ENCODE results near the gene SFN. TPM values are rescaled to one million over a fixed set of nuclear protein-coding genes. Genes with fewer than 3 reads are reported as not detected.
"Not testable (repeated sequence)": the region's sequence is repeated elsewhere in the genome, so short reads cannot be mapped to it uniquely, and the experiment has no call there.

The SFN gene
- total and polyA plus RNA-seq, 5 donors from 2014 or later = 1.3 TPM; not detected in 4

DNA sequence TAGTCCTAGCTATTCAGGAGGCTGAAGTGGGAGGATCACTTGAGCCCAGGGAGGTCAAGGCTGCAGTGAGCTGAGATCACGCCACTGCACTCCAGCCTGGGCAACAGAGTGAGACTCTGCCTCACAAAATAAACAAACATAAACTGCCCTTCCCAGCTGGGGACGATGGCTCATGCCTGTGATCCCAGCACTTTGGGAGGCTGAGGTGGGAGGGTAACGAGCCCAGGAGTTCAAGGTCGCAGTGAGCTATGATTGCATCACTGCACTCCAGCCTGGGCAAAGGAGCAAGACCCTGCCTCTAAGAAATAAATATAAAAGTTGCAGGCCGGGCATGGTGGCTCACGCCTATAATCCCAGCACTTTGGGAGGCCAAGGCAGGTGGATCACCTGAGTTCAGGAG lies 18.7 kb downstream of the SFN start:
- H3K9me3 Mint-ChIP-seq; H3K27me3 ChIP-seq (ENCODE audit: control insufficient read depth, insufficient read depth, low read length); H3K27ac ChIP-seq (ENCODE audit: insufficient read depth, low read length, poor library complexity, severe bottlenecking); DNase-seq; H3K27ac Mint-ChIP-seq; H3K4me3 Mint-ChIP-seq; ATAC-seq (ENCODE audit: low read depth in 2 of 2); H3K4me3 ChIP-seq (ENCODE audit: low read depth, low read length); H3K4me1 ChIP-seq (ENCODE audit: control insufficient read depth, insufficient read depth, low read length, poor library complexity, severe bottlenecking); H3K9me3 ChIP-seq (ENCODE audit: control insufficient read depth in 2 of 2, low read length in 2 of 2); H3K27me3 Mint-ChIP-seq: not testable (repeated sequence)
- Mint-ChIP-seq H3K4me1 (peaks cover 0 to 18% (median 4%) of the 10 kb centered on the region in 4 donors), H3K36me3 (peaks cover 35% of the 10 kb centered on the region)
- peaks cover 77% of the 10 kb centered on the region for H3K36me3 ChIP-seq (ENCODE audit: control insufficient read depth, insufficient read depth, low read length)

DNA sequence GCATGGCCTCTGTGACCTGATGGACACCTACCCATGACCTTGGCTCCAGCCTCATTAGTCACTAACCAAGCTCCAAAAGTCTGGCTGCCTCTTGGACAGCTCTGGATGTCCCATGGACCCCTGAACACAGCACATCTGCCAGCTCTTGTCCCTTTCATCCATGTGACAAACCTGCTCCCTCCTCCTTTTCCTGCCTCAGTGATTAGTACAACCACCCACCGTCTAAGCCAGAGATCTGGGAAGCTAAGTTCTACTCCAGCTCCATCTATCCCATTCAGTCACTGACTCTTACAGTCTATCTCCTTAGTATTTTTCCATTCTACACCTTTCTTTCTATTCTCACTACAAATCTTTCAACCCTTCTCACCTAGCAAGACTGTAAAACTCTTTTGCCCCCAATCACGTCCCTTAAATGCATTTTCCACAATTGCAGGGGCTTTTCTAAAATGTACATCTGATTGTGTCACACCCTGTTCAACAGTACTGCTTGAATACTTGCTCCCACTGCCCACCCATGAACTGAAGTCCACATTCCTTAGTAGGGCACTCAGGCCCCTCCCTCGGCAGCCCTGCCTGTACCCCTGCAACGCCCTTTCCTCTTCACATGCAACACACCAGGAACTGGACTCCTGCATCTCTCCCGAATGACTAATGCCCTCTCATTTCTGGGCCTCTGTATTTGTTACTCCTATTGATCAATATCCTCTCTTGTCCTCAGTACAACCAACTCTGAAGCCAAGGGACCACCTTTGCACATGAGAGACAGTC lies 19.9 kb downstream of the SFN start:
- Histone ChIP-seq H3K27me3 (ENCODE audit: control insufficient read depth, insufficient read depth, low read length) (no peaks in the 10 kb centered on the region), H3K27ac (ENCODE audit: insufficient read depth, low read length, poor library complexity, severe bottlenecking) (no peak overlapping the region), H3K4me1 (ENCODE audit: control insufficient read depth, insufficient read depth, low read length, poor library complexity, severe bottlenecking) (no peaks in the 10 kb centered on the region), H3K36me3 (ENCODE audit: control insufficient read depth, insufficient read depth, low read length) (peaks cover 76% of the 10 kb centered on the region), H3K9me3 (ENCODE audit: control insufficient read depth in 2 of 2, low read length in 2 of 2) (no peaks in the 10 kb centered on the region), H3K4me3 (ENCODE audit: low read depth, low read length) (no peak overlapping the region)
- H3K36me3 Mint-ChIP-seq = peaks cover 40% of the 10 kb centered on the region
- DNase-seq (no peak), ATAC-seq (ENCODE audit: low read depth in 2 of 2) (no peak)
- peaks cover 6 to 21% (median 7%) of the 10 kb centered on the region in 4 donors for H3K4me1 Mint-ChIP-seq
- no peak overlapping the region for H3K4me3 Mint-ChIP-seq
- H3K27ac Mint-ChIP-seq = peak overlapping the region in 1 of 3 donors; percentile 65
- no peaks in the 10 kb centered on the region for H3K27me3 Mint-ChIP-seq
- H3K9me3 Mint-ChIP-seq = no peaks in the 10 kb centered on the region

DNA sequence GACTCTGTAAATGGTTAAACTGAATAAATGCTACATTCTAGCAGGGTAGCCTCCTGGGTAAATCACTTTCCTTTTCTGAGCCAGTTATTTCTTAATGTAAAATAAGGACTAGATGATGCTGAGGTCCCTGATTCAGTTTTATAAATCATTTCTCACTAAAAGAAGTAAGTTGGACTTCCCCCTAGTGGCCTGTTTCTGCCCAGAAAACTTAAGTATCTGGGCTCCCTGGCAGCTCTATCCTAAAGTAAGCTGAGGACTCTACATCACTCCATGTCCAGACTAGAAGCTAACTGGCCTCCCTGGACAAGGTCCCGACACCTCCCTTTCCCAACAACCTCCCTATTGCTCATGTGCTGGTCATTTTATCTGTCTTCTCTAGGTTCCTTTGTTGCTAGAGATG lies 24.2 kb downstream of the SFN start:
- DNase-seq = peak in 2 of 3 donors; percentile 28 to 64
- Histone ChIP-seq H3K4me3 (ENCODE audit: low read depth, low read length) (no peak overlapping the region), H3K27ac (ENCODE audit: insufficient read depth, low read length, poor library complexity, severe bottlenecking) (no peak overlapping the region), H3K27me3 (ENCODE audit: control insufficient read depth, insufficient read depth, low read length) (no peaks in the 10 kb centered on the region), H3K36me3 (ENCODE audit: control insufficient read depth, insufficient read depth, low read length) (peaks cover 57% of the 10 kb centered on the region), H3K9me3 (ENCODE audit: control insufficient read depth in 2 of 2, low read length in 2 of 2) (no peaks in the 10 kb centered on the region), H3K4me1 (ENCODE audit: control insufficient read depth, insufficient read depth, low read length, poor library complexity, severe bottlenecking) (peaks cover 20% of the 10 kb centered on the region)
- Mint-ChIP-seq H3K4me3 (peak overlapping the region; percentile 65 to 91 (median 77)), H3K4me1 (peaks cover 12 to 47% (median 16%) of the 10 kb centered on the region in 4 donors), H3K27ac (peak overlapping the region in 2 of 3 donors; percentile 33 to 65), H3K9me3 (no peaks in the 10 kb centered on the region), H3K36me3 (peaks cover 42% of the 10 kb centered on the region), H3K27me3 (no peaks in the 10 kb centered on the region)
- ATAC-seq (ENCODE audit: low read depth in 2 of 2) = no peak

DNA sequence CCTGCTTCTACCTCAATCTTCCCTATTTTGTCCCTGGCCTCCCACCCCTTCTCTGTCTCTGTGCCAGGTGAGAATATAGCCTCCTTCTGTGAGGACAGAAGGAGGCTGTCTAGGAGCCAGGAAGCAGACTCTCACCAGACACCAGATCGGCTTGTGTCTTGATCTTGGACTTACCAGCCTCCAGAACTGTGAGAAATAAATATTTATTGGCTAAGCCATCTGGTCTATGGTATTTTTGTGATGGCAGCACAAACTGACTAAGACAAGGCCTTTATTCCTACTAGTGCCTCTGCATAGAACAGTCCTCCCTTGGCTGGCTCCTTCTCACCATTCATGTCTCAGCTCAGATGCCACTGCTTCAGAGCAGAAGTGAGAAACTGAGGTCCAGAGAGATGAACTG lies 25.3 kb downstream of the SFN start:
- Histone ChIP-seq H3K9me3 (ENCODE audit: control insufficient read depth in 2 of 2, low read length in 2 of 2) (no peaks in the 10 kb centered on the region), H3K4me3 (ENCODE audit: low read depth, low read length) (peak overlapping the region; percentile 73), H3K27ac (ENCODE audit: insufficient read depth, low read length, poor library complexity, severe bottlenecking) (no peak overlapping the region), H3K27me3 (ENCODE audit: control insufficient read depth, insufficient read depth, low read length) (no peaks in the 10 kb centered on the region), H3K36me3 (ENCODE audit: control insufficient read depth, insufficient read depth, low read length) (peaks cover 52% of the 10 kb centered on the region), H3K4me1 (ENCODE audit: control insufficient read depth, insufficient read depth, low read length, poor library complexity, severe bottlenecking) (peaks cover 20% of the 10 kb centered on the region)
- H3K4me3 Mint-ChIP-seq = peak overlapping the region; percentile 73 to 97 (median 96)
- peaks cover 12 to 41% (median 14%) of the 10 kb centered on the region in 4 donors for H3K4me1 Mint-ChIP-seq
- peak overlapping the region in 2 of 3 donors; percentile 56 to 95 for H3K27ac Mint-ChIP-seq
- no peaks in the 10 kb centered on the region for H3K27me3 Mint-ChIP-seq
- DNase-seq = no peak
- peaks cover 38% of the 10 kb centered on the region for H3K36me3 Mint-ChIP-seq
- no peaks in the 10 kb centered on the region for H3K9me3 Mint-ChIP-seq
- no peak for ATAC-seq (ENCODE audit: low read depth in 2 of 2)

DNA sequence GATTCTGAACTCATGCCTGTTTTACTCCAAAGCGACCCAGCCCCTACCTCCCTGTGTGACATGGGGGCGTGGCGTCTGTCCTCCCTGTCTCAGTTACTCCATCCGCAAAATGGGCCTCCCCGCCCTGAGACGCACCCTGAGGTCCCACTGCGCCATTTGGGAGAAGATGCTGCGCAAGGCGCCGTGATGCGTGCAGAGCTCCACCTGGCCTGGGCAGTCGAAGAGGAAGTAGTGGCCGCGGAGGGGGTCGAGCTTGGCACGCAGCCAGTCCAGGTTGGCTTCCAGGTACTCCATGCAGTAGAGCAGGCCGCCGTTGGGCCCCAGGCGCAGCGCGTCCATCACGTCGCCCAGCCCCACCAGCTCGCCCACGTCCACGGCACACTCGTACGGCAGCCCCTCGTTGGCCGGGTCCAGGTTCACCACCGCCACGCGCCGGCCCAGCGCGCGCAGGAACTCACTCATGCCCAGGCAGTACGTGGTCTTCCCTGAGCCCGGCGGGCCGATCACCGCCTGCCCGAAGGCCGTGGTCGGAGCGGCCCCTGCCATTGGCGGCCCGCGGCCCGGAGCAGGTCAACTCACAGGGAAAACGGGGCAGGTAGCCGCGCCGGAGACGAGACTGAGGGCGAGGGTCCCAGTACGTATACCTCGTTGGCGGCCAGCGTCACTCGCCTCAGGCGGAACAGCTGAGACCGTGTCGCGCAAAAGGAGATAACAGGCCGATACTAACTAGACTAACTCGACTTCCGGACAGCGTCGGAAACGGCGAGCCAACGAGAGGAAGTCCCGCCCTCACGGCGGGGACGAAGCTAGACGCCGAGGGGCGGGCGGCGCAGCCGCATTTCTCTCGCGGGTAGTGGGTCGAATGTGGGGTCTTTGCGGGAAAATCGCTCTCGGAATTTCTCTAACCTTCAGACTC lies 26.9 kb downstream of the SFN start, which contains the start of gene GPN2:
Gene GPN2, minus strand, starts transcription at position 733 of the 916 bp plus-strand sequence. Its CDS starts 187 bp downstream, at position 546.
- H3K36me3 ChIP-seq (ENCODE audit: control insufficient read depth, insufficient read depth, low read length) = peaks cover 53% of the 10 kb centered on the region
- H3K36me3 Mint-ChIP-seq = peaks cover 31% of the 10 kb centered on the region
- H3K27ac Mint-ChIP-seq = peak within 1 kb of the TSS; percentile 90 to 97 (median 95)
- H3K9me3 Mint-ChIP-seq = no peaks in the 10 kb centered on the region
- peaks cover 20% of the 10 kb centered on the region for H3K4me1 ChIP-seq (ENCODE audit: control insufficient read depth, insufficient read depth, low read length, poor library complexity, severe bottlenecking)
- H3K9me3 ChIP-seq (ENCODE audit: control insufficient read depth in 2 of 2, low read length in 2 of 2) = no peaks in the 10 kb centered on the region
- H3K4me1 Mint-ChIP-seq = peaks cover 9 to 41% (median 16%) of the 10 kb centered on the region in 4 donors
- ATAC-seq (ENCODE audit: low read depth in 2 of 2) (peak; percentile 92 to 94), DNase-seq (peak; percentile 75 to 90 (median 78))
- H3K27me3 ChIP-seq (ENCODE audit: control insufficient read depth, insufficient read depth, low read length) = no peaks in the 10 kb centered on the region
- H3K4me3 ChIP-seq (ENCODE audit: low read depth, low read length) = peak within 1 kb of the TSS; percentile 90
- peak within 1 kb of the TSS; percentile 94 to 99 (median 97) for H3K4me3 Mint-ChIP-seq
- H3K27me3 Mint-ChIP-seq = no peaks in the 10 kb centered on the region
- peak within 1 kb of the TSS; percentile 86 for H3K27ac ChIP-seq (ENCODE audit: insufficient read depth, low read length, poor library complexity, severe bottlenecking)

DNA sequence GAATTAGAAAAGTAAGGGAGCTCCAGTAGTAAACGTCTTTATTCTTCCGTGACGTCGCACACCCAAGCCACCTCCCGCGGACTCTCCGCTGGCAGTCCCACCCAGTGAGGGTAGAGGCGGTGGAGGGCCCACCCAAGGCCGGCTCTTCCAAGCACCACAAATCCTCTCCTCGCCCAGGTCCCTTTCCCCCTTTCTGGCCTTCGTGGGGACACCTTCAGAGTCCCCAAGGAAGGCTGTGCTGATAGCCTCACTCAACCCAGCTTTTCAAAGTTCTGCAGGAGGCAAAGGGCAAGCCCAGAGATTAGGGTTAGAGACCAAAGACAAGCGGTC lies 27.5 kb downstream of the SFN start:
- Mint-ChIP-seq H3K27me3 (no peaks in the 10 kb centered on the region), H3K4me1 (peaks cover 9 to 40% (median 16%) of the 10 kb centered on the region in 4 donors), H3K36me3 (peaks cover 26% of the 10 kb centered on the region), H3K4me3 (peak overlapping the region; percentile 94 to 99 (median 97)), H3K9me3 (no peaks in the 10 kb centered on the region), H3K27ac (peak overlapping the region; percentile 90 to 97 (median 95))
- DNase-seq (no peak), ATAC-seq (ENCODE audit: low read depth in 2 of 2) (peak; percentile 26 to 33)
- peaks cover 20% of the 10 kb centered on the region for H3K4me1 ChIP-seq (ENCODE audit: control insufficient read depth, insufficient read depth, low read length, poor library complexity, severe bottlenecking)
- H3K4me3 ChIP-seq (ENCODE audit: low read depth, low read length) = peak overlapping the region; percentile 90
- H3K27me3 ChIP-seq (ENCODE audit: control insufficient read depth, insufficient read depth, low read length) = no peaks in the 10 kb centered on the region
- no peaks in the 10 kb centered on the region for H3K9me3 ChIP-seq (ENCODE audit: control insufficient read depth in 2 of 2, low read length in 2 of 2)
- H3K36me3 ChIP-seq (ENCODE audit: control insufficient read depth, insufficient read depth, low read length) = peaks cover 51% of the 10 kb centered on the region
- peak overlapping the region; percentile 86 for H3K27ac ChIP-seq (ENCODE audit: insufficient read depth, low read length, poor library complexity, severe bottlenecking)

DNA sequence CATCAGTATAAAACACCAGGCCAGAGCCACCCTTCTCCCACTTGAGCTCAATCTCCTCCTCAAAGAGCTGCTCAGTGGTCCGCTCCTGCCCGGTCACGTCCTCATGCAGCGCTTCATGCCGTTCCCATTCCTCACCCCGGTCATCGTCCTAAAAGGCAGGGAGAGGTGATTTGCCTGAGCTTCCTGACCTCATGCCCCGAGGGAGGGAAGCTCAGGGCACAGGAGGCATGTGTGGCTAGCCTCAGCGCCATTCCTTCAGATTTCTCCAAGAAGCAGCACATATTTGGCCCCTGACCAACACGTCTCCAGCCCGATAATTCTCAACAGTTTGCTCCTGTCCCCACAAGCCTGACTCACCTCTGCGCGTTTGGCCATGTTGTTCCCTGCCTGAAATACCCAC lies 31.3 kb downstream of the SFN start:
- H3K36me3 Mint-ChIP-seq = peaks cover 21% of the 10 kb centered on the region
- Histone ChIP-seq H3K27ac (ENCODE audit: insufficient read depth, low read length, poor library complexity, severe bottlenecking) (no peak overlapping the region), H3K4me1 (ENCODE audit: control insufficient read depth, insufficient read depth, low read length, poor library complexity, severe bottlenecking) (peaks cover 18% of the 10 kb centered on the region), H3K36me3 (ENCODE audit: control insufficient read depth, insufficient read depth, low read length) (peaks cover 43% of the 10 kb centered on the region), H3K9me3 (ENCODE audit: control insufficient read depth in 2 of 2, low read length in 2 of 2) (no peaks in the 10 kb centered on the region), H3K4me3 (ENCODE audit: low read depth, low read length) (no peak overlapping the region), H3K27me3 (ENCODE audit: control insufficient read depth, insufficient read depth, low read length) (no peaks in the 10 kb centered on the region)
- DNase-seq = no peak
- peak overlapping the region in 3 of 4 donors; percentile 2 to 68 (median 21) for H3K4me3 Mint-ChIP-seq
- peaks cover 11 to 43% (median 17%) of the 10 kb centered on the region in 4 donors for H3K4me1 Mint-ChIP-seq
- no peak for ATAC-seq (ENCODE audit: low read depth in 2 of 2)
- H3K9me3 Mint-ChIP-seq = no peaks in the 10 kb centered on the region
- peak overlapping the region in 1 of 3 donors; percentile 42 for H3K27ac Mint-ChIP-seq
- H3K27me3 Mint-ChIP-seq = no peaks in the 10 kb centered on the region
